Measurements from ENCODE around the gene SLC22A7. TPM values are rescaled to one million over a fixed set of nuclear protein-coding genes. Genes with fewer than 3 reads are reported as not detected.

The SLC22A7 gene
- total and polyA plus RNA-seq, 4 donors = 143 to 495 (median 228) TPM

DNA sequence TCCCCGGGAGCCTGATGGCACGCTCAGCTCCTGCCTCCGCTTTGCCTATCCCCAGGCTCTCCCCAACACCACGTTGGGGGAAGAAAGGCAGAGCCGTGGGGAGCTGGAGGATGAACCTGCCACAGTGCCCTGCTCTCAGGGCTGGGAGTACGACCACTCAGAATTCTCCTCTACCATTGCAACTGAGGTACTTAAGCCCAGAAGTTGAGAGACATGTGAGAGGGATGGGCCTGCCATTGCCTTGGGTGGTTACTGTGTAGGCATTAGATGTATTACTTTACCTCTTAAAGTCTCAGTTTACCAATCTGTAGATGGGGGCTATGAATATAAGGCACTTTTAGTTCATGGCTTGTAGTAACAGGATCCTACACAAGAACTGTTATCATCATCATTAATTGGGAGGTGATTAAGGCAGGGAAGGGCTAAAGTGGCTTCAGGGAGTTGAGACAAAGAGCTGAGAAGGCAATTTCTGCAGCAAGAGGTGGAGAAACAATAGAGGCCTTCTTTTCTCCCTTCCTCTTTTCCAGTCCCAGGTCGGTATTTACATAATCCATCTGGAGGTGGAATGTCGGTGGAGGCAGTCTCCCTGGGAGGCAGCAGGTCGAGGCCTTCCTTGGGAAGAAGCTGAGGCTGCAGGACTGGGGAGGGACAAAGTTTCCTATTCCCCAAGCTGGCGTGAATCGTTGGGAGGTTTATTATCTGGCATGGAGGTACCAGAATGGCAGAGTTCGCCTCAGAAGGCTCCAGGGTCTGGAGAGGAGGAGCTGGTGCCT, 691 bp downstream of the SLC22A7 start:
- no peak for TF ChIP-seq MAX (IDR thresholded peaks at IDR 0.05)
- TF ChIP-seq FOXA1 (IDR thresholded peaks at IDR 0.05) = no peak
- TF ChIP-seq ZBTB33 (IDR thresholded peaks at IDR 0.05) = no peak
- no peak for TF ChIP-seq REST (IDR thresholded peaks at IDR 0.05)
- no peak for TF ChIP-seq JUND (IDR thresholded peaks at IDR 0.05)
- H3K4me3 ChIP-seq (ENCODE audit: low read depth in 1 of 3, low read length in 3 of 3) = peak overlapping the region; percentile 76 to 94 (median 93)
- H3K36me3 ChIP-seq (ENCODE audit: control insufficient read depth in 4 of 4, insufficient read depth in 3 of 4, low read depth in 1 of 4, low read length in 3 of 4) = peaks cover 5 to 10% (median 7%) of the 10 kb centered on the region in 4 donors
- H3K27me3 ChIP-seq (ENCODE audit: control insufficient read depth in 4 of 4, insufficient read depth in 4 of 4, low read length in 3 of 4) = no peaks in the 10 kb centered on the region
- H3K4me1 ChIP-seq (ENCODE audit: control insufficient read depth in 4 of 4, insufficient read depth in 4 of 4, low read length in 3 of 4) = peaks cover 8 to 57% (median 42%) of the 10 kb centered on the region in 4 donors
- H3K27ac ChIP-seq (ENCODE audit: low read depth in 1 of 2, low read length in 2 of 2) = peak overlapping the region; percentile 81 to 85
- 35% methylated on average over 12 of the region's 12 CpGs for WGBS
- H3K9ac ChIP-seq (ENCODE audit: low read depth in 1 of 2, low read length in 2 of 2) = peak overlapping the region; percentile 87 to 98
- H3K9me3 ChIP-seq (ENCODE audit: control insufficient read depth in 4 of 4, low read length in 3 of 4) = no peaks in the 10 kb centered on the region
- no peak for DNase-seq (ENCODE audit: low spot score)

DNA sequence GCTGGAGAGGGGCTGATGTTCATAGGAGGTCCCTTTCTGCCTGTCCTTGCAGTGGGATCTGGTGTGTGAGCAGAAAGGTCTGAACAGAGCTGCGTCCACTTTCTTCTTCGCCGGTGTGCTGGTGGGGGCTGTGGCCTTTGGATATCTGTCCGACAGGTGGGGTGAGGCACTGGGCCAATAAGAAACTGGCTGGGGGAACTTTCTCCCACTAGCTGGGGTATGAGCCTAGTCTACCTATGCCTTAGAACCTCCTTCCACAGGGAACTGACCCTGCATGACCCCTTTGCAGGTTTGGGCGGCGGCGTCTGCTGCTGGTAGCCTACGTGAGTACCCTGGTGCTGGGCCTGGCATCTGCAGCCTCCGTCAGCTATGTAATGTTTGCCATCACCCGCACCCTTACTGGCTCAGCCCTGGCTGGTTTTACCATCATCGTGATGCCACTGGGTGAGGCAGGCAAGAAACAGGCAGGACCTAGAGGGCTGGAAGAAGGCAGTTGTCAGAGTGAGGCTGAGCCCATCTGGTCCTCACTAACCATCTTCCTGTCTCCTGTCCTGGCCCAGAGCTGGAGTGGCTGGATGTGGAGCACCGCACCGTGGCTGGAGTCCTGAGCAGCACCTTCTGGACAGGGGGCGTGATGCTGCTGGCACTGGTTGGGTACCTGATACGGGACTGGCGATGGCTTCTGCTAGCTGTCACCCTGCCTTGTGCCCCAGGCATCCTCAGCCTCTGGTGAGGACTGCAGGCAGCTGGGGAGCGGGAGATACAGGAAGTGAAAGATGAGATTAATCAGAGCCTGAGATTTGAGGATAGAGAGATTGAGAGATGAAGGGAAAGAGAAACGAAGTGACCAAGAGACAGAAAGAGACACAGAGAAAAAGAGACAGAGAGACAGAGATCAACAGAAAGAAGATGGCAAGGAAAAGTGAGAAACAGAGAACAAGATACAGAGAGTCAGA, 1.6 kb downstream of the SLC22A7 start:
- Histone ChIP-seq H3K36me3 (ENCODE audit: control insufficient read depth in 4 of 4, insufficient read depth in 3 of 4, low read depth in 1 of 4, low read length in 3 of 4) (peaks cover 5 to 18% (median 10%) of the 10 kb centered on the region in 4 donors), H3K9ac (ENCODE audit: low read depth in 1 of 2, low read length in 2 of 2) (peak overlapping the region; percentile 87 to 98), H3K27me3 (ENCODE audit: control insufficient read depth in 4 of 4, insufficient read depth in 4 of 4, low read length in 3 of 4) (no peaks in the 10 kb centered on the region), H3K4me3 (ENCODE audit: low read depth in 1 of 3, low read length in 3 of 3) (peak overlapping the region; percentile 76 to 94 (median 93)), H3K4me1 (ENCODE audit: control insufficient read depth in 4 of 4, insufficient read depth in 4 of 4, low read length in 3 of 4) (peaks cover 8 to 57% (median 45%) of the 10 kb centered on the region in 4 donors), H3K9me3 (ENCODE audit: control insufficient read depth in 4 of 4, low read length in 3 of 4) (no peaks in the 10 kb centered on the region), H3K27ac (ENCODE audit: low read depth in 1 of 2, low read length in 2 of 2) (peak overlapping the region; percentile 81 to 85)
- TF ChIP-seq GABPA (IDR thresholded peaks at IDR 0.05 in 1 of 2, conservative IDR thresholded peaks at IDR 0.05 in 1 of 2) = no peak
- peak; percentile 61 to 69 for TF ChIP-seq RAD21 (IDR thresholded peaks at IDR 0.05)
- TF ChIP-seq HNF4A (conservative IDR thresholded peaks at IDR 0.05) = peak in 1 of 2 donors; percentile 3
- peak in 1 of 2 donors; percentile 31 for TF ChIP-seq RXRA (IDR thresholded peaks at IDR 0.05)
- TF ChIP-seq CTCF (IDR thresholded peaks at IDR 0.05; ENCODE audit: low read depth, low read length, missing input control) = peak; percentile 2
- WGBS = 33% methylated on average over 18 of the region's 18 CpGs
- no peak for DNase-seq (ENCODE audit: low spot score)

Measured in liver (tissue), 9 donors.